ENCODE measurements around the gene SAMM50.

- TF ChIP-seq CTCF (IDR thresholded peaks at IDR 0.05; ENCODE audit: low read length) (no peak), EZH2 (IDR thresholded peaks at IDR 0.05; ENCODE audit: borderline replicate concordance, low read length) (no peak)
These were observed 40.5 kb downstream of the SAMM50 start for GRCh38 chr22:43995798-43996169.

All from OCI-LY1 (cell line).